HuH-7.5 (cell line): ENCODE results near the gene ZNRF4.
"Not testable (repeated sequence)": the region's sequence is repeated elsewhere in the genome, so short reads cannot be mapped to it uniquely, and the experiment has no call there.

Experiments used
- DNase-seq: peaks from one replicate; pipeline ENCODE4 v3.0.0; 2011; ENCODE audit warnings: low spot score

ZNRF4 gene, protein sequence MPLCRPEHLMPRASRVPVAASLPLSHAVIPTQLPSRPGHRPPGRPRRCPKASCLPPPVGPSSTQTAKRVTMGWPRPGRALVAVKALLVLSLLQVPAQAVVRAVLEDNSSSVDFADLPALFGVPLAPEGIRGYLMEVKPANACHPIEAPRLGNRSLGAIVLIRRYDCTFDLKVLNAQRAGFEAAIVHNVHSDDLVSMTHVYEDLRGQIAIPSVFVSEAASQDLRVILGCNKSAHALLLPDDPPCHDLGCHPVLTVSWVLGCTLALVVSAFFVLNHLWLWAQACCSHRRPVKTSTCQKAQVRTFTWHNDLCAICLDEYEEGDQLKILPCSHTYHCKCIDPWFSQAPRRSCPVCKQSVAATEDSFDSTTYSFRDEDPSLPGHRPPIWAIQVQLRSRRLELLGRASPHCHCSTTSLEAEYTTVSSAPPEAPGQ

GRCh38 chr19:5455367-5456129 is at the start of gene ZNRF4:
Gene ZNRF4, plus strand, starts transcription at chr19:5455417. Its CDS starts 75 bp downstream, at chr19:5455492.
- no peak for DNase-seq

DNA sequence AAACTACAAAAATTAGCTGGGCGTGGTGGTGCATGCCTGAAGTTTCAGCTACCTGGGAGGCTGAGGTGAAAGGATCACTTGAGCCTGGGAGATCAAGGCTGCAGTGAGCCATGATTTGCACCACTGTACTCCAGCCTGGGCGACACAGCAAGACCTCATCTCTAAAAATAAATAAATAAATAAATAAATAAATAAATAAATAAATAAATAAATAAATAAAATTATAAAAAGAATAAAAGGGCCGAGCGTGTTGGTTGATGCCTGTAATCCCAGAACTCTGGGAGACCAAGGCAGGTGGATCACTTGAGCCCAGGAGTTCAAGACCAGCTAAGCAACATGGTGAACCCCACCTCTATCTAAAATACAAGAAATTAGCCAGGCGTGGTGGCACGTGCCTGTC is 49.0 kb upstream of the ZNRF4 start:
- DNase-seq, result not testable (repeated sequence)

- no peak for DNase-seq
Measured at GRCh38 chr19:5406816-5407215, 48.4 kb upstream of the ZNRF4 start.

DNA sequence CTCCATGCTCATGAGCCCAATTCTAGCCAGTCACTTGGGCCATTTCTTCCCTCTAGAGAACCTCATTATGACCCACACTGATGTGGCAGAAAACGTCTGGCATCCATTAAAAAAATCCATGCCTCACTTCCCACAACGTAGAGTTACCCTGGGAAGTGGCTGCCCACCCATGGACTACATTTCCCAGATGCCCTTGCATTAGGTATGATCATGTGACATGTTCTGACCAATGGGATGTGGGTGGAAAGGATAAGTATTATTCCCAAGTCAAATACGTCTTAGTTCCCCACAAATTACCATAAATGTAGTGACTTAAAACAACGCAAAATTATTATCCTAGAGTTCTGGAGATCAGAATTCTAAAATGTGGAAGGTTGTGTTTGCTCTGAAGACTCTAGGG is 47.9 kb upstream of the ZNRF4 start:
- no peak for DNase-seq

GRCh38 chr19:5417495-5418436 is 37.5 kb upstream of the ZNRF4 start:
- DNase-seq, result no peak

- DNase-seq, result no peak
Measured at GRCh38 chr19:5418677-5419076, 36.5 kb upstream of the ZNRF4 start.

- no peak for DNase-seq
Measured at GRCh38 chr19:5420953-5421352, 34.3 kb upstream of the ZNRF4 start.

DNA sequence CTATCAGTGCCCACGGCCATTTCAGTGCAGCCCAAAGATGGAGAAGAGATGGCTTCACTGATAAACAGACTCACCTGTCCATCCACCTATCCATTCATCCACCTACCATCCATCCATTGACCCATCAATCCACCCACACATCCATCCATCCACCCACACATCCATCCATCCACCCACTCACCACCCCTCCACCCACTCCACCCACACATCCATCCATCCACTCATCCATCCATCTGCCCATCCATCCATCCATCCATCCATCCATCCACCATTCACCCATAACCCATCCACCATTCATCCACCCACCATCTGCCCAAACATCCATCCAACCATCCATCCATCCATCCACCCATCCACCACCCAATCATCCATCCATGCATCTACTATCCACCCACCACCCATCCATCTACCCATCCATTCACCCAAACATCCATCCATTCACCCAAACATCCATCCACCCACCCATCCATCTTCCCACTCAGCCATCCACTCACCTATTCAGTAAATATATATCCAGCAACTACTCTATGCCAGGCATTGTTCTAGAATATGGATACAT is 31.6 kb upstream of the ZNRF4 start:
- DNase-seq, result no peak

GRCh38 chr19:5424192-5424973 is 30.8 kb upstream of the ZNRF4 start:
- DNase-seq, result no peak

- DNase-seq, result no peak
Measured at GRCh38 chr19:5425260-5425659, 30.0 kb upstream of the ZNRF4 start.

- no peak for DNase-seq
Measured at GRCh38 chr19:5430237-5430636, 25.0 kb upstream of the ZNRF4 start.

DNA sequence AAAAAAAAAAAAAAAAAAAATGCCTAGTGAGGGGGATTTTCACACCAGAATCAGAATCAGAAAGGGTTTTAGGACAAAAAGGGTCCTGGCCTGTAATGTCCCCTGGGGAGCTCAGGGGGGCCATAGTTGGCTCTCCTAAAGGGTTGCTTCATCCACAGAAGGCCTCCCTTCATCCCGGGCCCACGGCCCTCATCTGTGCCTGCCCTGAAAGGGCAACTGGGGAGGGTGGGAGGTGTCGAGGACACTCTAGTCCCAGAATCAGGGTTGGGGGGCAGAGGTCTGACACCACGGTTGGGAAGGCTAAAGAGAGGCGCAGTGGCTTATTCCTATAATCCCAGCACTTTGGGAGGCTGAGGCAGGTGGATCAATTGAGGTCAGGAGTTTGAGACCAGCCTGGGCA is 22.5 kb upstream of the ZNRF4 start:
- no peak for DNase-seq

GRCh38 chr19:5434351-5434917 is 20.8 kb upstream of the ZNRF4 start:
- no peak for DNase-seq

DNA sequence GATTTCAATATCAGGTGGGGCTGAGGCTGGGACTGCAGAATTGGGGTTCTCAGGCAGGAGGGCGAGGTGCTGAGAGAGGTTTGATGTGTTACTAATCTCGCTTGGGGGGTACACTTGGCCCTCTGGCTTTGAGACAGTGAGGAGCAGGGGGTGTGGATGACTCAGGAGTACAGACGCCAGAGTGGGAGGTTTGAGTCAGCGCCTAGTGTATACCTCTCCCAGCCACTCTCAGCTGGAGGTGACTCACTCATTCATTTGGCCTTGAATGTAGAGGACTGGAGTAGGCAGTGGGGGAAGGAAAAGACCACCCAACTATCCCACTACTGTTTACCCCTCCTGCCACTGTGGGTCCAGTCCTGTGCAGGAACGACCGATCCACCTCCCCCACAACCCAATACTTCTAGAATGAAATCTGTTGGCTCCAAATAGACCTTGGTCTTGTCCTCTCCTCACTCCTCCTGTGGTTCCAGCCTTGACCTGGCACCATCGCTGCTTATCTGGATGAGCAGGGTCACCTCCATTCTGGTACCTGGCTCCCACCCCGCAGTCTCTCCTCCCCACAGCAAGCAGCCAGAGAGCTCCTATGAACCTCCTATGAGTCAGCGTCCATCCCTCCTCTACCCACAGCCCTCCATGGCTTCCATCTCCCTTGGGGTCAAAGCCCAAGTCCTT is 20.1 kb upstream of the ZNRF4 start:
- no peak for DNase-seq

DNA sequence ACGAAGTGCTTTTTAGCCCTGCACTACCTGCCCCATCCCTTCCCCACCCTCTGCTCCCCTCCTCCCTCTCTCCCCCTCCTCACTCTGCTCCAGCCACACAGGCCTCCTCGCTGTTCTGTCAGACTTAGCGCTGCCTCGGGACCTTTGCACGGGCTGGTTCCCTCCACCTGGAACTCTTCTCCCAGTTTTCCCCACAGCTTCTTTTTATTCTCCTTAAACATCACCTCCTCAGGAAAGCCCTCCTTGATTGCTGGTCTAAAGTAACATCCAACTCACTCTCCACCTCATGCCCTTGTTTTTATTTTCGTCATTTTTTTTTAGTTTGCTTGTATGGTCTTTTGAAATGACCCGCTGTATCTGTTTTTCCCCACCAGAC is 19.6 kb upstream of the ZNRF4 start:
- DNase-seq, result no peak

GRCh38 chr19:5436106-5436947 is 18.9 kb upstream of the ZNRF4 start:
- no peak for DNase-seq

DNA sequence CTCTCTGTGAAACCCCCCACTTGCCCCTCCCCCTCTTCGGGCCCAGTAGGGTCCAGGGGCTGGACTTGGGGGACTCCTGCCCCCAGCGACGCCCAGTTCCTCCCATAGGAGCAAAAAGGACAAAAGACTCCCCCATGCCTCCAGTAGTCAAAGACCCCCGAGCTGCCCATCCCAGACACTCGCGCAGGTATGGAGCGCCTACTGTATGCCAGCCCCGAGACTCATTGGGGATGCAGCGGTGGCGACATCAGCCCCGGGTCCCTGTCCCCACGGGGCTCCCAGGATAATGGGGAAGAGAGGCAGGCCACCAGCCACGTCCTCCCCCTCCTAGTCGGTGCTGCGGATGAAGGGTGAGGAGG is 18.3 kb upstream of the ZNRF4 start:
- DNase-seq, result no peak

DNA sequence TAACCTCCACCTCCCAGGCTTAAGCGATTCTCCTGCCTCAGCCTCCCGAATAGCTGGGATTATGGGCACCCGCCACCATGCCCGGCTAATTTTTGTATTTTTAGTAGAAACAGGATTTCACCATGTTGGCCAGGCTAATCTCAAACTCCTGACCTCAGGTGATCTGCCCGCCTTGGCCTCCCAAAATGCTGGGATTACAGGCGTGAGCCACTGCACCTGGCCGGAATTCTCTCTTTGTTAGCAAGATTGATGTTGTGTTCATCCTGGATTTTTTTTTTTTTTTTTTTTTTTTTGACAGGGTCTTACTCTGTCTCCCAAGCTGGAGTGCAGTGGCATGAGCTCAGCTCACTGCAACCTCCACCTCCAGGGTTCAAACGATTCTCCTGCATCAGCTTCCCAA is 16.5 kb upstream of the ZNRF4 start:
- not testable (repeated sequence) for DNase-seq

GRCh38 chr19:5439452-5439851 is 15.8 kb upstream of the ZNRF4 start:
- no peak for DNase-seq
